Activated CD4-positive, alpha-beta T cell treated with anti-CD3 and anti-CD28 coated beads, Interleukin-2, amount 50 U/mL, for 48 hours (primary cell): ENCODE data around the gene PRKAG2.
A peak's percentile ranks its signal among the peaks of the same experiment; 100 is the strongest.
"Not testable (repeated sequence)": the region's sequence is repeated elsewhere in the genome, so short reads cannot be mapped to it uniquely, and the experiment has no call there.

Experiments used
- DNase-seq, 2 experiments: peaks; one replicate each; pipeline ENCODE4 v3.0.0-alpha.2; 2020

The PRKAG2 gene

DNA sequence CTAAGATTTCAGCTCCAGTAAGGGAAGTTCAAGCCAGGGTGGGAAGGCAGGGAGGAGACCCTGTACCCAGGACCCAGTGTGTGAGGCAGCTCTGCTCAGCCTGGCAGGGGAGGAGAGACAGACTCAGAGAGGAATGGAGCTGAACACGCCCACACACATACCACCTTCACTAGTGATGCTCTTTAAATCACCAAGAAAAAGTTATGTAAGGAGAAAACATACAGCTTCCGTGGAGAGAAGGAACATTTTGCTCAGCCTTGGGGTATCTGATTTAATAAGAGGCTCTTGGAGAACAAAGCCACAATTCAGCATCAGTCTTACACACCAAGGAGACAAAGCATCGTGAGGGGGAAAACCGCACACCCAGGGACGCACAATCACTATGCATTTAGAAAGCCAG lies 62.9 kb downstream of the PRKAG2 start:
- DNase-seq, result peak in 1 of 2 experiments; percentile 26

DNA sequence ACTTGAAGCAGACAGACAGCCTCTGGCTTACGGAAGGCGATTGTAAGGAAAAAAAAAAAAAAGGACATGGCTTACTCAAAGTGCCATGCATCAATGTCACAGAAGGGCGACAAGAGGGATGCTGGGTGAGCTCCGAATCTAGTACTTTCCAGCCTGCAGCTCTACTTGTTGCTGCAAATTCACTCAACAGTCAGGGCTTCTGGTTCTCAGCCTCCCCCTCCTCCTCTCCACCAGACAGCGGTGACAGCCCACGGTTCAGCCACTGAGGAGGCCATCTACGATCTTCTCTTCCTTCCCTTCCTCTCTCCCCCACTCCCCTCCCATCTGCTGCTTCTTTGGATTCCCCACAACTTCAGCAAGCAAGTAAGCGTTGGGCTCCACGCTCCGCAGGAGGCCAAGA lies 63.5 kb downstream of the PRKAG2 start:
- DNase-seq, result no peak

DNA sequence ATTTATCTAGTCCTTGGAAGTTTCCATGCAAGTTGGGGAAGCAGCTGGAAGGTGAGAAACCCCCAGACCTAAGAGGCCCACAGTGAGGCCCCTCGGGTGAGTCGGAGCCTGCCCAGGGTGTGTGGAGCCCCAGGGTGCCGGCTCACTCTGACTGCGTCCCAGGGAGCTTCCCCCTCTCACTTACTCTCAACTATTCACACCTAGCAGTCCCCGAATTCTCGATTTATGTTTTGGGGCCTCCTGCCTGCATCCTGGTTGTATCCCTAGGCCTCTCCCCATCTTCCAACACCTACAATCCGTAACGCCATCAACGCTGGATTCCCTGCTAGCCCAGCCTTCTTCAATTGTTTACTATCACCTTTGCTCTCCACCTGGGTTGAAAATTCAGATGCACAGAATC lies 63.9 kb downstream of the PRKAG2 start:
- DNase-seq, result no peak

DNA sequence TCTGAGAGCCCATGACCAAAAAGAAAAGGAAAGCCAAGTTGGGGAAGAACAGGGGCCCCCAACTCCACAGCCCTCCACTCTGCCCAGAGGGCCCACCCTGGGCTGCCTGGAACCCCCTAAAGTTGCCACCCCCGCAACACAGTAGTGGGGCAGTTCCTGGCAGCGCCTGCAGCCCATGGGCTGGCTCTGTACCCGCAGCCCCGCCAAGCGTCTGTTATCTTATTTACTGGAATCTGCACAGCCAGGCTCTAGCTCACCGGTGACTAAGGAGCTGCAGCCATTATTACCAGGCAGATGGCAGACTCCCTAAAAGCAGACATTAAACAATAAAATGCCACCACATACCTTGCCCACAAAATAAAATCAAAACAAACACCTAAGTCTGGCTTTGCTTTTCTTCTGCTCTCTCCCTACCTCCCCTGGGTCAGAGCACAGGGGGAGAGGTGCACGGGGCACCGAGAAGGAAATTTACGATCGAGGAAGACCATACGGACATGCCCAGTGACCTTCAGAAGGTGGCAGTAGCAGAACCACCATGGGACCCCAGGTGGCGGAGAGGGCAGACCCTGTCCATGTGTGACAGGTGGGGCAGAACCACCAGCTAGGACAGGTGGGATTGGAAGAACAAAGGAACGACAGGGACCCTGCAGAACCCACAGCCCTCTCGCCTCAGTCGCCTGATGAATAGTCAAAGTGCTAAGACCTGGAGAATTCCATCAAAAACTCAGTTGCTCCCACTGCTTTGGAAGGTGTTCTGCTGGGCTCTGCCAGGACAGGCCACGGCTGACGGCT lies 66.3 kb downstream of the PRKAG2 start:
- DNase-seq, result no peak

- no peak for DNase-seq
These were observed 67.1 kb downstream of the PRKAG2 start for GRCh38 chr7:151809864-151810170.

DNA sequence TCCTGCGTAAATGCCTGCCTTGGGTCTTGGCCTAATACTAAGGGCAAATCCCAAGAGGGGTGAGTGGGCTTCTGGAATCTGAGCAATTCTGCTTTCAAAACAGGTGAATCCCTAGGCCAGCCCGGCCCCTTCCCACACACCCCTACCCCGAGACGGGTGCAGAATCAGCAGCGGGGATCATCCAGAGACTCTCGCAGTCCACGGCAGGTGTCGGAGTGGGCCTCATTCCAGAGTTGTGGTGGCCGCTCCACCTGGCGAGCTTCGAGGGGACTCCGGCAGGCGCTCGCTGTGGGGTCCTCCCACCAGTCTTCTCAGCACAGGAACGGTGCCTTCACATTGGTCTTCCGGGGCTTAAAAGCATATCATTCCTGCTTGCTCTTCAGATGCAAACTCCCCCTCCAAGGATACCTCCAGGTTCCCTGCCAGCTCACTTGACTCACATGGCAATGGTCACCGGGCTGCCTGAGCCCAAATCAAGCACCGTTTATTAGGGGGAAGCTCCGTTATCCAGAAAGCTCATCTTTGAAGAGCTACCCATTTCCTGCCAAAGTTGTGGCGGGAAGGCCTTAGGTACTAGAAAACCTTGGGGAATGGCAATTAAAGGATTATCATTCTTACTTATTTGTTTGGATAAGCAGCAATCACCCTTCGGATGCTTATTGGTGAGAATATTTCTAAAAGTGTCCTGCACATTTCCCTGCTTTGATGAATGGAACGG lies 67.6 kb downstream of the PRKAG2 start:
- DNase-seq, result no peak

GRCh38 chr7:151808400-151809145 lies 68.3 kb downstream of the PRKAG2 start:
- DNase-seq, result no peak

- DNase-seq, result no peak
These were observed 69.1 kb downstream of the PRKAG2 start for GRCh38 chr7:151807846-151808245.

- DNase-seq, result no peak
These were observed 69.8 kb downstream of the PRKAG2 start for GRCh38 chr7:151806952-151807775.

GRCh38 chr7:151806204-151806603 lies 70.7 kb downstream of the PRKAG2 start:
- no peak for DNase-seq

DNA sequence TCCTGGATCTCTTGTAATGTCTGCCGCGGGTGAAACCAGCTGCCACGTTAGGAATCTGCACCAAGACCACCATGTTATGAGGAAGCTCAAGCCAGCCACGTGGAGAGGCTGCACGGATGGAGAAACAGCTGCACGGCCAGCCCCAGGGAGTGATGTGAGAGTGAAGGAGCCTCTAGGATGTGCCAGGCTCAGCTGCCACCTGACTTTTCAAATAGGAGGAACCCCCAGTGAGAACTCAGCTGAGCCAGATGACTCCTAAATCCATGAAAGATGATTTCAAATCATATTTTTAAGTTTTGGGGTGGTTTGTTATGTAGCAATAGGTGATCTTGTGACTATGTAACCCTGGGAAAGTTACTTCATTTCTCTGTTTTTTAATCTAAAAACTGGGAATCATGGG lies 71.7 kb downstream of the PRKAG2 start:
- DNase-seq, result no peak

- no peak for DNase-seq
These were observed 72.2 kb downstream of the PRKAG2 start for GRCh38 chr7:151804756-151805155.

DNA sequence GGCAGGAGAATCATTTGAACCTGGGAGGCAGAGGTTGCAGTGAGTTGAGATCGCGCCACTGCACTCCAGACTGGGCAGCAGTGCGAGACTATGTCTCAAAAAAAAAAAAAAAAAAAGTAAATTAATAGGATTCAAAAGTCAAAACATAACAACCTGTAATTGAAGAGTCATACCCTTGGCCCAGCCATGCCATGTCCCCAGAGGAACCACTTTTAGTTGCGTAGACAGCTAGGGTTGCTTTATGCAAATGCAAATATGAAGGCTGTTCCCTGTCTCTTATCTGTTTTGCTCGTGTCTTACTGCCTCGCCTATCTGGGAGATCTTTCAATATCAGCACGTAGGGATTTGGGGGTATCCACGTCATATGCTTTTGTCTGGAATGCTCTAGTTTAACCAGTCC lies 73.1 kb downstream of the PRKAG2 start:
- DNase-seq, result no peak

- no peak for DNase-seq
These were observed 74.5 kb downstream of the PRKAG2 start for GRCh38 chr7:151802469-151802846.

GRCh38 chr7:151801782-151802468 lies 75.0 kb downstream of the PRKAG2 start:
- DNase-seq, result no peak

- DNase-seq, result no peak
These were observed 75.6 kb downstream of the PRKAG2 start for GRCh38 chr7:151801291-151801690.

GRCh38 chr7:151800861-151801260 lies 76.1 kb downstream of the PRKAG2 start:
- DNase-seq, result no peak

GRCh38 chr7:151800391-151800790 lies 76.5 kb downstream of the PRKAG2 start:
- DNase-seq, result no peak

DNA sequence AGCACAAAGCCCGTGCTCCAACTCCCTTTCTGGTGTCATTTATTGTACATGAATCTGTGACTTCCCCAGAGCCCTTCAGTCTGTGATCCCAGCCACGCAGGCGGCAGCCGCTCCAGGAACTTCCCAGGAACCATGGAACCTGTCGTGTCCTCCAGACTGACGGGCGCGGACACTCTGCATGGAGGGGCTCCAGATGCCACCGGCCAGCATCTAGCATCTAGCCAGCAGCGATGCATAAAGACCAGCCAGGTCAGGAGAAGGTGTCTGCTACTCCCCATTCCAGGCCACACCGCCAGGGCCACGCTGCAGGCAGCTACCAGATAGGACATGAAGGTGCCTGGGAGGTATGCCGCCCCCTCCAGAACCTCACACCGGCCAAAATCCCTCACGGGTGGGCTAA lies 77.4 kb downstream of the PRKAG2 start:
- DNase-seq, result no peak

DNA sequence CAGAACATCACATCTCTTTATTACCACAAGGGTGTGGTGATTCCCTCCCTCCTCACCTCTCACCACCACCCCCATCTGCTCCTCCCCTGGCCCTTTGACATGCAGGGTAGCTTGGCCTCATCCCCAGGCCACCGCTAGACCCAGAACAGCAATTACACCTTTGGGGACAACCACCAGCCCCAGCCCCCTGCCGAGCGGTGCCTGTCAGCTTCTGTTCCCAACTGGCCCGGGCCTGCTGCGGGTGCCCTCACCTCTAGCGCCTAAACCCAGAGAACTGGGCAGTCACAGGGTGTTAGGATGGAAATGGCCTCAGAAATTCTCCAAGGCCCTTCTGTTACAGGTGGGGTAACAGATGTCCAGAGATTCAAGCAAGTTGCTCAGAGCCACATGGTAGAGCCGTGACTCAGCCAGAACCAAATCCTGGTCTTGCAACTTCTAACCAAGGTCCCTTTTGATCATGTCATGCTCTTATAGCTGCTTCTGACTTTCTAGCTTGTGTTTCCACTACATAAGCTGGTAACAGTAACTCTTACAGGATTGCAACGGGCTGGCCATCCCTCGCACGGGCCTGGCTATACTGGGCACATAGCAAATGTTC lies 78.0 kb downstream of the PRKAG2 start:
- no peak for DNase-seq

DNA sequence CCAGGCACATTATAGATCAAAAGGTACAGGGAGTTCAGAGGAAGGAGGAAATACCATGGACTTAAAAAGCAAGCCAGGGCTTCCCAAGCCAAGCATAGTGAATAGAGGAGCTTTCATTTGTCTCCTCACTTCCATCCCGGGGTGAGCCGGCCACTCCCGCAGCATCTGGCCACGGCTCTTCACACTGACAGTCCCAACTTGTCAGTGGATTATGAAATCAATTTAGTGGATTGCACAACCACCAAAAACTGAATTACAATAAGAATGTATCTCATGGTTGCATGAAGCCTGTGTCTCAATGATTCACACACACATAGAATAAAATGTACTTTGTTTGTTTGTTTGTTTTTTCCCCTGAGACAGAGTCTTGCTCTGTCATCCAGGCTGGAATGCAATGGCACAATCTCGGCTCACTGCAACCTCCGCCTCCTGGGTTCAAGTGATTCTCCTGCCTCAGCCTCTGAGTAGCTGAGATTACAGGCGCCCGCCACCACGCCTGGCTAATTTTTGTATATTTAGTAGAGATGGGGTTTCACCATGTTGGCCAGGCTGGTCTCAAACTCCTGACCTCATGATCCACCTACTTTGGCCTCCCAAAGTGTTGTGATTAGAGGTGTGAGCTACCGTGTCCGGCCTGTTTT lies 79.1 kb downstream of the PRKAG2 start:
- DNase-seq, result not testable (repeated sequence)
